DOHH2 (cell line): Measurements from ENCODE around the gene TTF2.

Experiments
- H3F3A ChIP-seq: fragments of 200-600 bp; sonication (generic), shearing (Covaris generic); 2 replicates; pipeline ENCODE4 v1.6.0; 2016; ENCODE audit warnings: antibody characterized with exemption, mild to moderate bottlenecking; ENCODE audit not compliant: control insufficient read depth, insufficient read depth
- H3K27ac ChIP-seq: fragments of 200-600 bp; sonication (generic); 2 replicates; pipeline ENCODE4 v1.5.1; 2014; ENCODE audit warnings: low read depth, mild to moderate bottlenecking, low read length, moderate library complexity
- H3K27me3 ChIP-seq: fragments of 200-600 bp; sonication (generic); 2 replicates; pipeline ENCODE4 v1.6.1; 2014; ENCODE audit warnings: mild to moderate bottlenecking, low read length, mixed read lengths; ENCODE audit not compliant: control insufficient read depth
- H3K36me3 ChIP-seq: fragments of 200-600 bp; sonication (generic); 2 replicates; pipeline ENCODE4 v1.6.1; 2014; ENCODE audit warnings: mild to moderate bottlenecking, low read length, moderate library complexity, mixed read lengths; ENCODE audit not compliant: control insufficient read depth
- H3K4me1 ChIP-seq: fragments of 200-600 bp; sonication (generic); 2 replicates; pipeline ENCODE4 v1.6.1; 2014; ENCODE audit warnings: mild to moderate bottlenecking, low read length, mixed read lengths; ENCODE audit not compliant: control insufficient read depth
- H3K4me2 ChIP-seq: fragments of 200-600 bp; sonication (generic); 2 replicates; pipeline ENCODE4 v1.6.0; 2014; ENCODE audit warnings: mild to moderate bottlenecking, low read length, moderate library complexity
- H3K4me3 ChIP-seq: fragments of 200-600 bp; sonication (generic); 2 replicates; pipeline ENCODE4 v1.5.1; 2014; ENCODE audit warnings: mild to moderate bottlenecking, low read length, mixed read lengths
- H3K79me2 ChIP-seq: fragments of 200-600 bp; sonication (generic); 2 replicates; pipeline ENCODE4 v1.6.1; 2014; ENCODE audit warnings: mild to moderate bottlenecking, low read length, mixed read lengths; ENCODE audit not compliant: control insufficient read depth
- H3K9me2 ChIP-seq: fragments of 200-600 bp; sonication (generic); replicated peaks from 2 replicates; pipeline ENCODE4 v1.6.1; 2014; ENCODE audit warnings: mild to moderate bottlenecking, low read length, mixed read lengths; ENCODE audit not compliant: control insufficient read depth
- H3K9me3 ChIP-seq: fragments of 200-600 bp; sonication (generic); 2 replicates; pipeline ENCODE4 v1.6.1; 2014; ENCODE audit warnings: antibody characterized with exemption, low read length, mixed read lengths; ENCODE audit not compliant: control insufficient read depth, insufficient read depth
- H4K20me1 ChIP-seq: fragments of 200-600 bp; sonication (generic); 2 replicates; pipeline ENCODE4 v1.6.0; 2014; ENCODE audit warnings: low read depth, mild to moderate bottlenecking, antibody characterized with exemption, low read length, moderate library complexity; ENCODE audit not compliant: control insufficient read depth, insufficient read depth
- CTCF ChIP-seq: fragments of 200-600 bp; sonication (generic); IDR thresholded peaks from one replicate; pipeline ENCODE4 v1.5.1; 2014; ENCODE audit warnings: antibody characterized with exemption, mild to moderate bottlenecking, low read depth, low read length; ENCODE audit not compliant: poor library complexity, severe bottlenecking
- EZH2phosphoT487 ChIP-seq: fragments of 200-600 bp; sonication (generic); IDR thresholded peaks from 2 replicates; pipeline ENCODE4 v1.6.1; 2017; ENCODE audit warnings: borderline replicate concordance, mild to moderate bottlenecking, antibody characterized with exemption, low read length, moderate library complexity, mixed read lengths

TTF2 gene

GRCh38 chr1:117026361-117026760, 33.8 kb upstream of the TTF2 start:
- Histone ChIP-seq H3K27me3 (peaks cover 3% of the 10 kb centered on the region; the same call in 1 of the 2 replicates), H3K4me2 (no peak overlapping the region), H3K79me2 (no peaks in the 10 kb centered on the region), H3K4me1 (no peaks in the 10 kb centered on the region), H3K9me2 (no peaks in the 10 kb centered on the region), H3F3A (no peaks in the 10 kb centered on the region), H3K36me3 (no peaks in the 10 kb centered on the region), H3K27ac (no peak overlapping the region), H3K4me3 (no peak overlapping the region), H4K20me1 (no peaks in the 10 kb centered on the region), H3K9me3 (no peaks in the 10 kb centered on the region)
- TF ChIP-seq EZH2phosphoT487 (no peak), CTCF (no peak)

DNA sequence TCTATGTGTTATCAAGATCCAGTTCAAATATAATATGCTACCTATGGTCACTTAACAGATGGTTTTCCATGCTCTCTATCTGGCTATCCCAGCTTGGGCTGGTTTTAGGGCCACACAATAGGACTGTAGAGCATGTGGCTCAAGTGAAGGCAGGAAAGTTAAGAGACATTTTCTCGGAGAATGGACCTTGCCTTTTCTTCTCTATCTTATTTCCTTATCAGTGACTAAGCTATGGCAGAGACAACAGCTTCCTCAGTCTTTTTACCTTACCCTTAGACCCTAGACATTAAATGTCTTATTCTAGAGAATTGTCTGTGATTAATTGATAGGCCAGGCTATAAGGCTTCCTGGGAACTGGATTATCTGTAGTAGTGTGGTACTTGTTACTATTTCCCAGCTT, 30.4 kb upstream of the TTF2 start:
- Histone ChIP-seq H3K79me2 (no peaks in the 10 kb centered on the region), H3K36me3 (no peaks in the 10 kb centered on the region), H3K9me3 (no peaks in the 10 kb centered on the region), H3K4me1 (no peaks in the 10 kb centered on the region), H3K4me3 (no peak overlapping the region), H3K9me2 (no peaks in the 10 kb centered on the region), H4K20me1 (no peaks in the 10 kb centered on the region), H3K4me2 (no peak overlapping the region), H3K27me3 (peaks cover 3% of the 10 kb centered on the region; the same call in 1 of the 2 replicates), H3F3A (no peaks in the 10 kb centered on the region), H3K27ac (no peak overlapping the region)
- no peak for TF ChIP-seq CTCF
- no peak for TF ChIP-seq EZH2phosphoT487

DNA sequence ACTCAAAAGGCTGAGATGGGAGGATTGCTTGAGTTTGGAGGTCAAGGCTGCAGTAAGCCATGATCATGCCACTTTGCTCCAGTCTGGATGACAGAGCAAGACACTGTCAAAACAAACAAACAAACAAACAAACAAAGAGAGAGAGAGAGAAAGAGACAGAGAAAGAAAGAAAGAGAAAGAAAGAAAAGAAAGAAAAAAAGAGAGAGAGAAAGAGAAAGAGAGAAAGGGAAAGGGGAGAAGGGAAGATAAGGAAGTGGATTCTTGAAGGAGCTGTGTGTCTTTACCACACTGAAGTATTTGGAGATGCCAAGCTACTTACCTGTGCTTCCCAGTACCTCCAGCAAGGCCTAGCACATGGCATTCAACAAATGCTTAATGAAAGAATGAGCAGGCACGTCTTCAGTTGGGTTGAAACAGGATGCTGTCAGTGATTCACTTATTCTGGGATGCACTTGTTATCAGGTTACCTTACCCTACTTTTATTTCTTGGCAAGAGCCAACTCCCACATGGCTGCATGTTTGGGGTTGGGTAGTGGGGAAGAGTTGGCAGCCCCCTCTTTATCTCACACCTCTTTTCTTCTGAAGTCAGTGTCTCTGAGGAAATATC, 29.8 kb upstream of the TTF2 start:
- Histone ChIP-seq H3K9me2 (no peaks in the 10 kb centered on the region), H3K27ac (no peak overlapping the region), H3K79me2 (no peaks in the 10 kb centered on the region), H3K4me2 (no peak overlapping the region), H3K36me3 (no peaks in the 10 kb centered on the region), H3K4me1 (no peaks in the 10 kb centered on the region), H4K20me1 (no peaks in the 10 kb centered on the region), H3K9me3 (no peaks in the 10 kb centered on the region), H3F3A (no peaks in the 10 kb centered on the region), H3K4me3 (no peak overlapping the region), H3K27me3 (peaks cover 3% of the 10 kb centered on the region; the same call in 1 of the 2 replicates)
- no peak for TF ChIP-seq CTCF
- no peak for TF ChIP-seq EZH2phosphoT487
